GM21723 (cell line): Measurements from ENCODE around the gene SSH3.

ENCODE experiments used
- ATAC-seq: cut with Tn5 transposase; IDR thresholded peaks from one replicate; pipeline ENCODE4 v1.9.1; 2021; ENCODE audit warnings: mild to moderate bottlenecking, moderate library complexity; ENCODE audit not compliant: unreplicated experiment

The SSH3 gene

DNA sequence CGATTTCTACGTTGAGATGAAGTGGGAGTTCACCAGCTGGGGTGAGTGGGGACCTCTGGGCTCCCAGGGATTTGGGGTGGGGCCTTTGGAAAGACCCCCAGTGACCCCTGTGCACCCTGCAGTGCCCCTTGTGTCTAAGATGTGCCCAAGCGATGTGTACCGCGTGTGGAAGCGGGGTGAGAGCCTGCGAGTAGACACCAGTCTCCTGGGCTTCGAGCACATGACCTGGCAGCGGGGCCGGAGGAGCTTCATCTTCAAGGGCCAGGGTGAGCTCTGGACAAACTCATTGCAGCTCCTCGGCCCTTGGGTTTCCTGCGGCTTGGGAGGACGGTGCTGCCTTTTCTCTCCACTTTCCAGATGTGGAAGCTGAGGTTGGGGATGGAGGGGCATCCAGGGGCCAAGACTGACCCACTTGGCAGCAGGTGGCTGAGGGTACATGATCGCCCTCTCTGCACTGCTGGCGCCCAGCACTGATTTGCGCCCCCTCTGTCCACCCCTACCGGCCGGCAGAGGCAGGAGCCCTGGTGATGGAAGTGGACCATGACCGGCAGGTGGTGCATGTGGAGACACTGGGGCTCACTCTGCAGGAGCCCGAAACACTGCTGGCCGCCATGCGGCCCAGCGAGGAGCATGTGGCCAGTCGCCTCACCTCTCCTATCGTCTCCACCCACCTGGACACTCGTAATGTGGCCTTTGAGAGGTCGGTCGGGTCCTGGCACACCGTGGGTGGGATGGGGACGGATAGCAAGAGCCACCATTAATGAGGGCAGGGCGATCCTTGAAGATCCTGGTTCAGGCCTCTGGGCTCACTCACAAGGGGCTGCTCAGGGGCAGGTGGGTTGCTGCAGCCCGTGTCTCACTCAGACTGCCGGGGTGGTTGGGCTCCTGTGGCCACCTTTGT, 11.6 kb upstream of the SSH3 start:
- ATAC-seq = no peak

DNA sequence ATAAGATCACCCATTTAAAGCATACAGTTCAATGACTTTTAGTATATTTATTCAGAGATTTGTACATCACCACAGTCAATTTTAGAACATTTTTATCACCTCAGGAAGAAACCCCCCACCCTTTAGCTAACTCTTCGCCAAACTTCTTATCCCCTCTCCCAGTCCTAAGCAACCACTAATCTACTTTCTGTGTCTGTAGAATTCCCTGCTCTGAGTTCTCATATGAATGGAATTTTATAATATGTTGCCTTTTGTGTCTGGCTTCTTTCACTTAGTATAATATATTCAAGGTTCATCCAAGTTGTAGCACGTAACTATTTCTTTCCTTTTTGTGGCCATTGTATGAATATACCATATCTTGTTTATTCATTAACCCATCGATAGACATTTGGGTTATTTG, 10.7 kb upstream of the SSH3 start:
- ATAC-seq = no peak

DNA sequence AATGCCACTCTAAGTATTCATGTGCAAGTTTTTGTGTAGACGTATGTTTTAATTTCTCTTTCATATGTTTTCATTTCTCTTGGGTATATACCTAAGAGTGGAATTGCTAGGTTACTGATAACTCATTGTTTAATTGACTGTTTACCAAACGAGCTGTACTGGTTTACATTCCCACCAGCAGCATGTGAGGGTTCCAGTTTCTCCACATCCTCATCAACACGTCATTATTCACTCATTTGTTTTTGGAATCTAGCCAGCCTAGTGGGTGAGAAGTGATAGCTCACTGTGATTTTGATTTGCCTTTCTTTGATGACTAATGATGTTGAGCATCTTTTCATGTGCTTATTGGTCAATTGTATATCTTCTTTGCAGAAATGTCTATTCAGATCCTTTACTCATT, 10.2 kb upstream of the SSH3 start:
- no peak for ATAC-seq

DNA sequence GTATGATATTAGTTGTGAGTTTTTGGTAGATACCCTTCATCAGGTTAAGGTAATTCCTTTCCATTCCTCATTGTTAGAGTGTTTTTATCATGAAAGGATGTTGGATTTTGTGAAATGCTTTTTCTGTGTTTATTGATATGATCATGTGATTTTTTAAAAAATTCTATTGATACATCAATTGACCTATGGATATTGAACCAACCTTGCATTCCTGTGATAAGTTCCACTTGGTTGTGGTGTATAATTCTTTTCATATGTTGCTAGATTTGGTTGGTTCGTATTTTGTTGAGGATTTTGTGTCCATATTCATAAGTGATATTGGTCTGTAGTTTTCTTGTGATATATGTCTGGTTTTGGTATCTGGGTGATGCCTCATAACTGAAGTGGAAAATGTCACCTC, 7.5 kb upstream of the SSH3 start:
- ATAC-seq = no peak

DNA sequence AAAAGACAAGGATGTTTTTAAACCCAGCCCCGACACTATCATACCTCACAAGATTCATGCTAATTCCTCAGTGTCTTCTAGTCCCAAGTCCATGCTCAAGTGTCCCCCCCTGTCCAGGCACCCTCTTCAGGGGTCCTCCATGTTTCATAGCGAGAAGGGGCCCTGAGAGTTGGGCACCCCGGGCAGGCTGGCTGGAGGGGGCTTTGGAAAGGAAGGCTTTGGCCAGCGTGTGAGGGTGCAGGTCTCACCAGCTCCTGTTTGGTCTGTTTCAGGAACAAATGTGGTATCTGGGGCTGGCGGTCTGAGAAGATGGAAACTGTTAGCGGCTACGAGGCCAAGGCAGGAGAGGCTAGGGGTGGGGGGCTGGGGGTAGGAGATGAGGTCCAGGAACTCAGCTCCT, 4.5 kb upstream of the SSH3 start:
- no peak for ATAC-seq

DNA sequence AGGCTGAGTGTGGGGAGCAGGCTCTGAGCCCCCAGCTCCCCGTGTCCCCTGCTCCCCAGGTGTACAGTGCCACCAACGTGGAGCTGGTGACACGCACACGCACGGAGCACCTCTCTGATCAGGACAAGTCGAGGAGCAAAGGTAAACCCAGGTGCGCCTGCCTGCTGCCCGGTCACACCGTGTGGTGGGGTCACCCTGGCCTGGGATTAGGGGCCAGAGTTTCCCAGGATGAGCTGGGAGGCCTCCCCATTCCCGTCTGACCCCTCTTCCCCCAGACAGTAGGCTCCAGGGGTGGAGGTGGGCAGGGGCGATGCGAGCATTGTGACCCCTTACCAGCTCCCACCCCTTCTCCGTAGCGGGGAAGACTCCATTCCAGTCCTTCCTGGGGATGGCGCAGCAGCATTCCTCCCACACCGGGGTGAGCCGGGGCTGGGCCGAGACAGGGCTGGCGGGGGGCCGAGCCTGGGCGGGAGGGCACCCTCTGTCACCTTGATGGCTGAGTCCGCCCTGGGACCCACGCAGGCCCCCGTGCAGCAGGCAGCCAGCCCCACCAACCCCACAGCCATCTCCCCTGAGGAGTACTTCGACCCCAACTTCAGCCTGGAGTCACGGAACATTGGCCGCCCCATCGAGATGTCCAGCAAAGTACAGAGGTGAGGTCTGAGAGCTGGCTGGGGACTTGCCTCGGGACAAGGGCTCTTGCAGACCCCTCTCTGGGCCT, 3.7 kb upstream of the SSH3 start:
- ATAC-seq = no peak

DNA sequence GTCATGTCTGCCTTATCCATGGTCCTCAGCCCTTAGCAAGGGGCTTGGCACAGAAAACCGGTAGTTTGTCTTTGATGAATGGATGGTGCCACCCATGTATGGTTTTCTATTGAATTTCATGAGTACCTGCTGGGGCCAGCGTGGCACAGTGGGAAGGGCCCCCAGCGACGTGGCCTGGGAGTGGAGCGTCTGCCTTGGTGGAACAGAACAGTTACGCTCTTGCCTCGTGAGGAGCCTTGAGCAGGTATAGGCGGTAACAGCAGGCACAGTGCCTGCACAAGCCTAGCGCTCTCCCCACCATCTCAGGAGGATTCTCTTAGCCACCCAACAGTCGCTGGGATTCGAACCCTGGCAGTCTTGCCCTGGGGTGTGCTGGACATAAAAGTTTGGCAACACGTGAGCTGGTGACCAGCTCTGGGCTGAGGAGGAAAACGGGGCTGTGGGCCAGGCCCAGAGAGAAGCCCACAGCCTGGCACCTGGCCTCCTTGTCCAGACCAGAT, 3.0 kb upstream of the SSH3 start:
- no peak for ATAC-seq

DNA sequence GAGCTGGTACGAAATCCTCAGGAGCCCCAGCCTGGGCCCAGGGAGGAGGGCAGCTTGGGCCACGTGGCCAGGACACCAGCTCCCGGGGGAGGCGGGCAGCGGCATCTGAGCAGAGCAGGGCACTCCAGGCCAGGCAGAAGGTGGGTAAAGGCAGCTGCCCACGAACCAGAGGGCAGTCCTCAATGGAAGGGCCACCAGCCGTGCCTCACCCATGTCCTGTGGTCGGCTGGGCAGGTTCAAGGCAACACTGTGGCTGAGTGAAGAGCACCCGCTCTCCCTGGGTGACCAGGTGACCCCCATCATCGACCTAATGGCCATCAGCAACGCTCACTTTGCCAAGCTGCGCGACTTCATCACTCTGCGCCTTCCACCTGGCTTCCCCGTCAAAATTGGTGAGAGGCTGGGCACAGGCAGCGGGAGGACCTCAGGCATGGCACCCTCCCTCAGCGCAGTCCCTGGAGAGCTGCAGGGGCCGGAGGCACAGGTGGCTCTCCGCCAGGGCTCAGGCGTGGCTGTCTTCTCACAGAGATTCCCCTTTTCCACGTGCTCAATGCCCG, 2.5 kb upstream of the SSH3 start:
- no peak for ATAC-seq

DNA sequence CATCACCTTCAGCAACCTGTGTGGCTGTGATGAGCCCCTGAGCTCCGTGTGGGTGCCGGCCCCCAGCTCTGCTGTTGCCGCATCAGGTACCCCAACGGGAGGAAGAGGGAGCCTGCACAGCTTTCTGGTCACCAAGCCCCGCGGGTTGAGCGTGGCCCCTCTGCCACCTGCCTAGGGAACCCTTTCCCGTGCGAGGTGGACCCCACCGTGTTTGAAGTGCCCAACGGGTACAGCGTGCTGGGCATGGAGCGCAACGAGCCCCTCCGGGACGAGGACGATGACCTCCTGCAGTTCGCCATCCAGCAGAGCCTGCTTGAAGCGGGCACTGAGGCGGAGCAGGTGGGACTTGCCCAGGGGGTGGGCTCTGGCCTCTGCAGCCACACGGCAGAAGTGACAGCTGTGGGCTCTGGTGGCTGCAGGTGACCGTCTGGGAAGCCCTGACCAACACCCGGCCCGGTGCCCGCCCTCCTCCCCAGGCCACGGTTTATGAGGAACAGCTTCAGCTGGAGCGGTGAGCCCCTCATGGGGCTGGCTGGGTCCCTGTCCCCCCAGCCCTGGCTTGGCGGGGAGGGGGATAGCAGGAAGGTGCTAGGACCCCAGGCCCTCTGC, 1.9 kb upstream of the SSH3 start:
- no peak for ATAC-seq

DNA sequence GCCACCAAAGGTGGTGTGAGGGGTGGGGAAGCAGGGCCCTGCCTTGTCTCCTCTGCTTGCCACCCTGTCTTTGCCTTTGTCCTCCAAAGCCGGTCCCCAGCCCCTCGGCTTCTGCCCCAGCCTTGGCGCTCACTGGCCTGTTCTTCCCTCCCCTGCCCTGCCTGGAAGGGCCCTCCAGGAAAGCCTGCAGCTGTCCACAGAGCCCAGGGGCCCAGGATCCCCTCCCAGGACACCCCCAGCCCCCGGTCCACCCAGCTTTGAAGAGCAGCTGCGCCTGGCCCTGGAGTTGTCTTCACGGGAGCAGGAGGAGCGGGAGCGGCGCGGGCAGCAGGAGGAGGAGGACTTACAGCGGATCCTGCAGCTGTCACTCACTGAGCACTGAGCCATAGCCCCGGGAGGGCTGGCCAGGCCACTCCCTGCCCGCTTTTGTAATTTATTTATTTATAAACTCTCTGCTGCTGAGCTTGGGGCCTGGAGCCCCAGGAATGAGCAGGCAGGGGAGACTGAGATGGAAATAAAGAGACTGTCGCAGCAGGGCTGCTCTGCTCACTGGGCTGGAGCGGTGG, 1.3 kb upstream of the SSH3 start:
- ATAC-seq = no peak

DNA sequence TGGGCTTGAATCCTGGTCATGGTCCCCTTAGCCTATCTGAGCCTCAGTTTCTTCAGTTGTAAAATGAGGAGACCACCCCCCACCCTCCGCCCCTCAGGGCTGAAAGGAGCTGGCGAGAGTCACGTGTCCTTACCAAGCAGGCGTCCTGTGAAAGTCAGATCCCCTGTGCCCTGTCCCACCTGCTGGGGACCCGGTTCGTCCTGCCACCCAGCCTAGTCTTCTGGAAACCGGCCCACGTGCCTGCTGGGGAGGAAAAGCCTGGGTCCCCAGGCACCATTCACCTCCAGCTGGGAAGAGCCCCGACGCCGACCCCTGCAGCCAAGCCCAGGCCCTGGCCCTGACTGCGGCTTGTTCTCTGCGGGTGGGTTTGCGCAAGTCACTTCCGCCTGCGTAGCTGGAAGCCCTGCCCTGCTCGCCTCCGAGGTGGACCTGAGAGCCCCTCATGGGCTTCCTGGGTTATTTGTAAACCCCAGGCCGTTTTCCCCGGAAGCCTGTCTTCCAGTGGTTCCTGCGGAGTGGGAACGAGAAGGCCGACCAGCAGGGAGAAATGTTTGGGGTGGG, 679 bp upstream of the SSH3 start:
- ATAC-seq = no peak

DNA sequence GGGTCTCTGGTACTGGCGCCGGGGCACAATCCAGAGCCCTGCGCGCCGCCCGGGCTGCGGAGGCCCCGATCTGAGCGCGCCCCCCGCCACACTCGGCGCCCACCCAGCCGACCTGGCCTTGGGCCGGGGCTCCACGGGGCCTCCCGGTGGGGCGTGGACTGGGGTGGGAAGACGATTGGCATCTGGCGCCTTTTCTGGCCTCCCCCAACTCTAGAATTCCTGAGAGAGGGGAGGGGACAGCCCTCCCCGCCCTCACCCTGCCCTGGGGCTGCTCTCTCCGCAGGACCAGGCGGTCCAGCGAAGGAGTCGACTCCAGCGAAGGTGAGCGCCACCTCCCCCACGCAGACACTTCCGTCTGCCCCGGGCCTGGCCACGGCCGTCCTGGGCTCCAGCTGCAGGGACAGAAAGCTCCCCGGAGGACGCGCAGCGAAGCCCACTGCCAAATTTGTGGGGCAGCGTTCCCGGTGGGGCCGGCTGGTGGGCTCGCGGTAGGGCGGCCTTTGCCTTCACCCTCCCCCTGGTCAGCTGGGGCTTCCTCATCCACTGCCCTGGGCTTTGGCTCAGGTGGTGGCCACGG, 593 bp downstream of the SSH3 start:
- ATAC-seq = no peak

DNA sequence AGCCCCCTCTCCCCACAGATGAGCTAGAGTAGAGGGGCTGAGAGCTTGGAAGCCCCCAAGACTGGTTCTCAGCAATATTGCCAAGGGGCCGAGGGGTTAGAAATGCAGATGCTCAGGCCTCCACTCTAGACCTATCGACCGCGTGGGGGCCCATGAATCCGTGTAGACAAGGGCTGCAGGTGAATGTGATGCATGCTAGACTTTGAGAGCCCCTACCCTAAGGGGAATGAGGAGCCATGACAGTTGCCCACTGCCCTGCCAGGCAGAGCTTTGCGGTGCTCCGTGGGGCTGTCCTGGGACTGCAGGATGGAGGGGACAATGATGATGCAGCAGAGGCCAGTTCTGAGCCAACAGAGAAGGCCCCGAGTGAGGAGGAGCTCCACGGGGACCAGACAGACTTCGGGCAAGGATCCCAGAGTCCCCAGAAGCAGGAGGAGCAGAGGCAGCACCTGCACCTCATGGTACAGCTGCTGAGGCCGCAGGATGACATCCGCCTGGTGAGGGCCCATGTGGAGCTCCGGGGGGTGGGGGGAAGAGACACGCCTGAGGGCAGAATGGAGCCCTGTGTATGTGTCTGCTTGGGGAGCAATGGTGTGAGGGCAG, 1.3 kb downstream of the SSH3 start:
- ATAC-seq = no peak

DNA sequence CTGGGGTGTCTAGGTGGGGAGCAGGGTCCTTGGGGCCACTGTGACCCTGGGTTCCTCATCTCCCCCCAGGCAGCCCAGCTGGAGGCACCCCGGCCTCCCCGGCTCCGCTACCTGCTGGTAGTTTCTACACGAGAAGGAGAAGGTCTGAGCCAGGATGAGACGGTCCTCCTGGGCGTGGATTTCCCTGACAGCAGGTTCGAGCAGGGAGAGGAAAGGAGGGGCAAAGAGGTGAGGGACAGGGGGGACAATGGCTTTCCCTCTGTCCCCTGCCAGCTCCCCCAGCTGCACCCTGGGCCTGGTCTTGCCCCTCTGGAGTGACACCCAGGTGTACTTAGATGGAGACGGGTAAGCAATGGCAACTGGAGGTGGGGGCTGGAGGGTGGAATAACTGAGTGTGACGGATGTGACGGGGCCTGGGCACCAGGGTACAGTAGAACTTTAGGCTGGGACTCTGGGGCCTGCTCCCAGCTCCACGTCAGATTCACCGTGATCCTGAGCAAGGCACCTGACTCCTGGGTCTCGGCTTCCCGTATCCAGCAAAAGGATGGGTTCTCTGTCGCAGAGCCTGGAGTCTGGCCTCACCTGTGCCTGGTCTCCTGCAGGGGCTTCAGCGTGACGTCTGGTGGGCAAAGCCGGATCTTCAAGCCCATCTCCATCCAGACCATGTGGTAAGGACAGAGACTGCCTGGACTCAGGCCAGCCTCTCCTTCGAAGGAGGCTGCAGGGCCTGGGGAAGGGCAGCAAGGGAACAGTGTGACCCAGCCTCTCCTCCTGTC, 3.6 kb downstream of the SSH3 start:
- ATAC-seq = no peak

DNA sequence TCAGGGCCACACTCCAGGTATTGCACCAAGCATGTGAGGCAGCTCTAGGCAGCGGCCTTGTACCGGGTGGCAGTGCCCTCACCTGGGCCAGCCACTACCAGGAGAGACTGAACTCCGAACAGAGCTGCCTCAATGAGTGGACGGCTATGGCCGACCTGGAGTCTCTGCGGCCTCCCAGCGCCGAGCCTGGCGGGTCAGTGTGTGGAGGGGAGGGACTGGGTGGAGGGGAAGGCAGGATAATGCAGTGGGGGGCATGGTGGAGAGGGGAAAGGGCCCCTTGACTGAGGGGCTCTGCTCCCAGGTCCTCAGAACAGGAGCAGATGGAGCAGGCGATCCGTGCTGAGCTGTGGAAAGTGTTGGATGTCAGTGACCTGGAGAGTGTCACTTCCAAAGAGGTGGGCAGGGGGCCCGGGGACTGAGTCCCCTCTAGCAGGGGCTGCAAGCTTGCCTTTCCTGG, 4.2 kb downstream of the SSH3 start:
- ATAC-seq = no peak

DNA sequence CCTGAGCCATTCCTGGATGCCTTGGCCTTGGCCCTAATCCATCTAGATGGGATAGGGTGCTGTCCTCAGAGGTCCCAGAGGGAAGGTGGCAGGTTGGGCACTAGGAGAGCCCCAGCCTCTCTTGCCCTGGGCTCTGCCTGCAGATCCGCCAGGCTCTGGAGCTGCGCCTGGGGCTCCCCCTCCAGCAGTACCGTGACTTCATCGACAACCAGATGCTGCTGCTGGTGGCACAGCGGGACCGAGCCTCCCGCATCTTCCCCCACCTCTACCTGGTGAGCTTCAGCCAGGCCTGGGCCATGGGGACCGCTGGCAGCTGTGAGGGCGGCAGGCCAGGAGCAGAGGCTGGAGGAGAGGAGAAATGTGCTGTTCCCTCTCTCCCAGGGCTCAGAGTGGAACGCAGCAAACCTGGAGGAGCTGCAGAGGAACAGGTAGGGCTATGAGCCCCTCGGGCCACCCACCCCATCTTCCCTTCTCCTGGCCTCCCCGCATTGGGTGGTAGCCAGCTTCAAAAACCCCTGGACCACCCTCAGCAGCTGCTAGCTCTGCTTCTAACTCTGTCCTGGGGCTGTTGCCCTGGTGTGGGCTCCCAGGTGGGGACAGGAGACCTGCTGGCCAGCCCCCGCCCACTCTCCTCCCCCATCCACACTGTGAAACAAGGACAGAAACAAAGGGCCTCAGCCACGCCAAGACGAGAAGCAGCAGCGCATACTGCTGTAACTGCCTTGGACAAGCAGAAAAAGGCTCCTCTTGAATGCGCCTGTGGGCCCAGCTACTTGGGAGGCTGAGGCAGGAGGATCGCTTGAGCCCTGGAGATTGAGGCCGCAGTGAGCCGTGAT, 4.9 kb downstream of the SSH3 start:
- ATAC-seq = no peak

DNA sequence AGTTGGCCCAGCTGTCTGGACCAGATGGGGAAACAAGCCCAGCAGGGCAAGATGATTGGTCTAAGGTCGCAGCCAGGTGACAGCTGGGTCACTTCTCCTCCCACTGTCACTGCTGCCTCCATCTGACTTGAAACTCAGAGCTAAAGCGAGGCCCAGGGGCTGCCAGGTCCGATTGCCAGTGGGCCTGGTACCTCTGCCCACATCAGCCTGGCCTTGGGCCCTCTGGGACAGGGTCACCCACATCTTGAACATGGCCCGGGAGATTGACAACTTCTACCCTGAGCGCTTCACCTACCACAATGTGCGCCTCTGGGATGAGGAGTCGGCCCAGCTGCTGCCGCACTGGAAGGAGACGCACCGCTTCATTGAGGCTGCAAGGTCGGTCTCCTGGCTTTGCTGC, 5.8 kb downstream of the SSH3 start:
- ATAC-seq = no peak

DNA sequence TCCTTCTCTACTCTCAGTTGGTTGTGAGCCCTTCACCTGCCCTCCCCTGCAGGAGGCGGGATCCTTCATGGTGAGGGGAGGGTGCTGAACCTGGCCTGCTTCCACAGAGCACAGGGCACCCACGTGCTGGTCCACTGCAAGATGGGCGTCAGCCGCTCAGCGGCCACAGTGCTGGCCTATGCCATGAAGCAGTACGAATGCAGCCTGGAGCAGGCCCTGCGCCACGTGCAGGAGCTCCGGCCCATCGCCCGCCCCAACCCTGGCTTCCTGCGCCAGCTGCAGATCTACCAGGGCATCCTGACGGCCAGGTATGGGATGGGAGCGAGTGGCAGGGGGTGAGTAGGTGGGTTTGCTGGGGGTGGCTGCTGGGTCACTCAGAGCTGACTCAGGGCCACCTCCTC, 6.3 kb downstream of the SSH3 start:
- no peak for ATAC-seq
